ENCODE data around the gene RAP1GAP2. TPM values are rescaled to one million over a fixed set of nuclear protein-coding genes. Genes with fewer than 3 reads are reported as not detected.

RAP1GAP2 gene
- total and polyA plus RNA-seq, 2 experiments from 2014 or later: 0.74 to 3.8 TPM

- H3K9me2 ChIP-seq (ENCODE audit: insufficient read depth): no peaks in the 10 kb centered on the region
- no peak for TF ChIP-seq EZH2 (IDR thresholded peaks at IDR 0.05; ENCODE audit: insufficient read depth, poor library complexity, severe bottlenecking)
- no peak for TF ChIP-seq EZH2phosphoT487 (IDR thresholded peaks at IDR 0.05; ENCODE audit: insufficient read depth, low read depth)
- WGBS, 2 experiments (ENCODE audit: low coverage in 1 of 2, low lambda C conversion rate in 2 of 2, missing lambda C conversion rate in 2 of 2): 68 to 73% methylated on average over 15 of the region's 15 CpGs
- H3K4me1 ChIP-seq (ENCODE audit: insufficient read depth): no peaks in the 10 kb centered on the region
- H3K27ac ChIP-seq: no peak overlapping the region
- no peak for DNase-seq
- no peaks in the 10 kb centered on the region for H3K79me2 ChIP-seq (ENCODE audit: insufficient read depth)
- H3F3A ChIP-seq (ENCODE audit: insufficient read depth): 0 out of 2 replicates have a peak, but pooled peaks cover 2% of the 10 kb centered on the region
- no peak overlapping the region for H3K4me3 ChIP-seq
- no peak overlapping the region for H2AFZ ChIP-seq
- H4K20me1 ChIP-seq (ENCODE audit: insufficient read depth): no peaks in the 10 kb centered on the region
- H3K9me3 ChIP-seq (ENCODE audit: low read depth): no peaks in the 10 kb centered on the region
- no peak overlapping the region for H3K9ac ChIP-seq
- in situ Hi-C loops (cut with MboI): no loop called here
- H3K4me2 ChIP-seq (ENCODE audit: unreplicated experiment): no peak overlapping the region
- no peaks in the 10 kb centered on the region for H3K27me3 ChIP-seq (replicated peaks; ENCODE audit: insufficient read depth)
- no peaks in the 10 kb centered on the region for H3K36me3 ChIP-seq (ENCODE audit: low read depth)
Measured at GRCh38 chr17:2898255-2898926, 102.2 kb downstream of the RAP1GAP2 start.

DNA sequence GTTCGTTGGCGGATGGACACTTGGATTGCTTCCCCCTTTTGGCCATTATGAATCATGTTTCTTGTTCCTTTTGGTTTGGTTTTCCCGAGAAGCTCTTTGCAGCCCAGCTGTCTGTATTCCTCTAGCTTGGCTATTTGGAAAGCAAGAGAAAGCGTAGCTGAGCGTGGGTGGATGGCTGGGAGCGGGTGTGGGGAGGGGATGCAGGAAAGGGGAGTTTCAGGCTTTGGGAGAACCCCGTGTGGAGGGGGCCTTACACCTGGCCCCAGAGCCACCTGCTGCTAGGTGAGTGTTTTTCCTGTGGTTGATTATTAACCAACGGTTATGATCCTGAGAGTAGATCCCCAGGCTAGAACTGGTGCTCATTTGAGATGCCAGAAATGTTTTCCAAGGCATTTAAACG is 103.7 kb downstream of the RAP1GAP2 start:
- H3K27ac ChIP-seq: no peak overlapping the region
- no peaks in the 10 kb centered on the region for H3K9me2 ChIP-seq (ENCODE audit: insufficient read depth)
- no peaks in the 10 kb centered on the region for H4K20me1 ChIP-seq (ENCODE audit: insufficient read depth)
- no peaks in the 10 kb centered on the region for H3K79me2 ChIP-seq (ENCODE audit: insufficient read depth)
- no peak overlapping the region for H3K4me2 ChIP-seq (ENCODE audit: unreplicated experiment)
- H3F3A ChIP-seq (ENCODE audit: insufficient read depth): no peaks in the 10 kb centered on the region
- no peaks in the 10 kb centered on the region for H3K36me3 ChIP-seq (ENCODE audit: low read depth)
- H3K9me3 ChIP-seq (ENCODE audit: low read depth): no peaks in the 10 kb centered on the region
- no peaks in the 10 kb centered on the region for H3K4me1 ChIP-seq (ENCODE audit: insufficient read depth)
- no peak overlapping the region for H3K9ac ChIP-seq
- 64 to 65% methylated on average over 9 of the region's 9 CpGs for WGBS, 2 experiments (ENCODE audit: low coverage in 1 of 2, low lambda C conversion rate in 2 of 2, missing lambda C conversion rate in 2 of 2)
- no peak overlapping the region for H2AFZ ChIP-seq
- H3K27me3 ChIP-seq (replicated peaks; ENCODE audit: insufficient read depth): no peaks in the 10 kb centered on the region
- in situ Hi-C loops (cut with MboI): no loop called here
- TF ChIP-seq EZH2 (IDR thresholded peaks at IDR 0.05; ENCODE audit: insufficient read depth, poor library complexity, severe bottlenecking) (no peak), EZH2phosphoT487 (IDR thresholded peaks at IDR 0.05; ENCODE audit: insufficient read depth, low read depth) (no peak)
- DNase-seq: no peak
- no peak overlapping the region for H3K4me3 ChIP-seq

DNA sequence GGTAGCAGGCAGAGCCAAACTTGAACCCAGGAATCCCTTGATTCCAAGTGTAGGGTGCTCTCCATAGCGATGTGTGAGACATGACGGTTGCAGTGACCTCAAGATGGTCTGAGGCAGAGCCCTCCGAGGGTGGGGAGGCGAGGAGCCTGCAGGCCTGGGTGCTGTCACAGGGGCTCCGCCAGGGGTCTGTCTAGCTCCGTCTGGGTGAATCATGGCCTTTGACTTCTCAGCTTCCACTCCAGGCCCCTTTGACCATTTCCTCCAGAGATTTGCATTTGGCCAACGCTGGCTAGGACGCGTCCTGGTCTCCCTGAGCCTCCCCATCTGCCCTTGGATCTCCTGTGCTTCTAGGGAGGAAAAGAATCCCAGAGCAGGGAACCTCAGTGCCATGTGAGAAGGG is 104.6 kb downstream of the RAP1GAP2 start:
- H3K27me3 ChIP-seq (replicated peaks; ENCODE audit: insufficient read depth): no peaks in the 10 kb centered on the region
- H3K4me1 ChIP-seq (ENCODE audit: insufficient read depth): no peaks in the 10 kb centered on the region
- 88 to 90% methylated on average over 9 of the region's 9 CpGs for WGBS, 2 experiments (ENCODE audit: low coverage in 1 of 2, low lambda C conversion rate in 2 of 2, missing lambda C conversion rate in 2 of 2)
- H4K20me1 ChIP-seq (ENCODE audit: insufficient read depth): no peaks in the 10 kb centered on the region
- H3K4me2 ChIP-seq (ENCODE audit: unreplicated experiment): no peak overlapping the region
- no peaks in the 10 kb centered on the region for H3K9me3 ChIP-seq (ENCODE audit: low read depth)
- H3K9ac ChIP-seq: no peak overlapping the region
- H3K27ac ChIP-seq: no peak overlapping the region
- no peaks in the 10 kb centered on the region for H3K79me2 ChIP-seq (ENCODE audit: insufficient read depth)
- TF ChIP-seq EZH2 (IDR thresholded peaks at IDR 0.05; ENCODE audit: insufficient read depth, poor library complexity, severe bottlenecking): no peak
- no peak for TF ChIP-seq EZH2phosphoT487 (IDR thresholded peaks at IDR 0.05; ENCODE audit: insufficient read depth, low read depth)
- in situ Hi-C loops (cut with MboI): no loop called here
- no peak overlapping the region for H3K4me3 ChIP-seq
- H3K36me3 ChIP-seq (ENCODE audit: low read depth): no peaks in the 10 kb centered on the region
- H2AFZ ChIP-seq: no peak overlapping the region
- no peaks in the 10 kb centered on the region for H3F3A ChIP-seq (ENCODE audit: insufficient read depth)
- no peak for DNase-seq
- H3K9me2 ChIP-seq (ENCODE audit: insufficient read depth): no peaks in the 10 kb centered on the region

DNA sequence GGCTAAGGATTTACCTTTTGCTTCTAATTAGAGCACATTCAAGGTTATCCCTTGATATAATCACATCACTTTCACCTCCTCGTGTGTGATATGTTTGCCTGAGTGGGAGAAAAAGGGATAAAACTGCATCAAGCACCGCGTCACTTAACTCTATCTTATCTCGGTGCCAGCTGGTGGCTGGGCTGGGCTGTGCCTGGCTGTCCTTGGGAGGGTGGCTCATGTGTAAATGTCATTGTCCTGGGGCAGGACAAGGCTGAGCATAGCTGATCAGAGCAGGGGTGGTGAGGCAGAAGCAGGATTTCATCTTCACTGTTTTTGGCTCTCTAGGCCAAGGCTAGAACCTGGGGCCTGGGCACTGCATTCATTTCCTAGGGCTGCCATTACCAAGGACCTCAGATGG is 105.3 kb downstream of the RAP1GAP2 start:
- in situ Hi-C loops (cut with MboI): no loop called here
- DNase-seq: no peak
- H3K79me2 ChIP-seq (ENCODE audit: insufficient read depth): no peaks in the 10 kb centered on the region

More for the DNA sequence above, 105.3 kb downstream of the RAP1GAP2 start:
- Histone ChIP-seq H2AFZ (no peak overlapping the region), H4K20me1 (ENCODE audit: insufficient read depth) (no peaks in the 10 kb centered on the region), H3K27ac (no peak overlapping the region), H3K36me3 (ENCODE audit: low read depth) (no peaks in the 10 kb centered on the region), H3K27me3 (replicated peaks; ENCODE audit: insufficient read depth) (no peaks in the 10 kb centered on the region), H3K9me3 (ENCODE audit: low read depth) (no peaks in the 10 kb centered on the region), H3K4me3 (no peak overlapping the region), H3K9me2 (ENCODE audit: insufficient read depth) (no peaks in the 10 kb centered on the region), H3K4me1 (ENCODE audit: insufficient read depth) (no peaks in the 10 kb centered on the region), H3F3A (ENCODE audit: insufficient read depth) (no peaks in the 10 kb centered on the region), H3K9ac (no peak overlapping the region), H3K4me2 (ENCODE audit: unreplicated experiment) (no peak overlapping the region)
- 74 to 75% methylated on average over 4 of the region's 4 CpGs for WGBS, 2 experiments (ENCODE audit: low coverage in 1 of 2, low lambda C conversion rate in 2 of 2, missing lambda C conversion rate in 2 of 2)
- no peak for TF ChIP-seq EZH2 (IDR thresholded peaks at IDR 0.05; ENCODE audit: insufficient read depth, poor library complexity, severe bottlenecking)
- no peak for TF ChIP-seq EZH2phosphoT487 (IDR thresholded peaks at IDR 0.05; ENCODE audit: insufficient read depth, low read depth)
